ENCODE results near the gene DLG2. TPM values are rescaled to one million over a fixed set of nuclear protein-coding genes. Genes with fewer than 3 reads are reported as not detected.

The DLG2 gene
- total RNA-seq, 3 donors from 2014 or later = 4.3 to 12.3 (median 6.9) TPM

DNA sequence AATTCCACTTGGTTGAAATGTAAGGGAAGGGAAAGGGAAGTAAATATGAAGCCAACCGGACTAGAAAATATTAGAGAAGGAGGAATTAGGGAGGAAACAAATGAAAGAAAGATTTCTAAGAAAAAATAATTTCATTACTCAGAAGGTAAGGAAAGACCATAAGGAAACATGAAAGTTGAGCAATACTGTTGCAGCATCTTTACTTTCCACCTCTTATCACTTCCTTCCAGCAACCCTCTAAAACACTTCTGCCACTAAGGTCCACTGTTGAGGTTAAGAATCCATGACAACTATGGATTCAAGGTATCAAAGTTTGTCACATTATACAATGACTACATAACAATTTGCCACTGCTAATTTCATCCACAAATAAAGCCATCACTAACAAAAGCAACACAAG is 308.6 kb downstream of the DLG2 start:
- DNase-seq (ENCODE audit: low spot score in 2 of 2) = no peak
- Histone ChIP-seq H3K4me1 (no peaks in the 10 kb centered on the region), H3K27ac (no peak overlapping the region), H3K4me3 (no peak overlapping the region), H3K36me3 (no peaks in the 10 kb centered on the region), H3K27me3 (no peaks in the 10 kb centered on the region), H3K9me3 (no peaks in the 10 kb centered on the region)
- TF ChIP-seq POLR2AphosphoS5 (IDR thresholded peaks at IDR 0.05) (no peak), POLR2A (IDR thresholded peaks at IDR 0.05) (no peak), CTCF (IDR thresholded peaks at IDR 0.05) (no peak)
- intact Hi-C loops (cut with DNase I; ENCODE audit: low total_unique reads) = no loop called here

GRCh38 chr11:85316967-85317366 is 310.2 kb downstream of the DLG2 start:
- Histone ChIP-seq H3K9me3 (no peaks in the 10 kb centered on the region), H3K27ac (no peak overlapping the region), H3K27me3 (no peaks in the 10 kb centered on the region), H3K4me3 (no peak overlapping the region), H3K36me3 (no peaks in the 10 kb centered on the region), H3K4me1 (no peaks in the 10 kb centered on the region)
- DNase-seq (ENCODE audit: low spot score in 2 of 2) = no peak
- no peak for TF ChIP-seq POLR2AphosphoS5 (IDR thresholded peaks at IDR 0.05)
- TF ChIP-seq CTCF (IDR thresholded peaks at IDR 0.05) = no peak
- no peak for TF ChIP-seq POLR2A (IDR thresholded peaks at IDR 0.05)
- intact Hi-C loops (cut with DNase I; ENCODE audit: low total_unique reads) = no loop called here

DNA sequence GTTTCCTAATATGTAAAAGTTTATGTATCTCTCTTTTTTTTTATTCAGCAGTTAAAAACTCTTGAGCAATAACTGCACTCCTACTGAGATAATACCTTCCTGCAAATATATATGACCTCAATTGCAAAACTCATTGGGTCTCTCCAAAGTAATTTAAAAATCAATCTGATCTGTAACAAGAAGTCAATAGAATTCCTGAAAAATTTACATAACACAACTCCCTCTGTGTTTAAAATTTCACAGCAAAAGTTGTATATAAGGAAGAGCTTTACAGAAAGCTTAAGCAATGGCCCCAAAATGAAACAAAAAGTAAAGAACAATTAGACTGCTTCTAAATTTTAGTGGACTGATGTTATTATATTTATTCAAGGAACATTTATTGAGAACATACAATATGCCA is 313.4 kb downstream of the DLG2 start:
- no peaks in the 10 kb centered on the region for H3K9me3 ChIP-seq
- H3K27ac ChIP-seq = no peak overlapping the region
- H3K4me1 ChIP-seq = no peaks in the 10 kb centered on the region
- TF ChIP-seq POLR2AphosphoS5 (IDR thresholded peaks at IDR 0.05) = no peak
- no peak for TF ChIP-seq CTCF (IDR thresholded peaks at IDR 0.05)
- TF ChIP-seq POLR2A (IDR thresholded peaks at IDR 0.05) = no peak
- no peak overlapping the region for H3K4me3 ChIP-seq
- intact Hi-C loops (cut with DNase I; ENCODE audit: low total_unique reads) = no loop called here
- no peaks in the 10 kb centered on the region for H3K36me3 ChIP-seq
- DNase-seq (ENCODE audit: low spot score in 2 of 2) = no peak
- H3K27me3 ChIP-seq = no peaks in the 10 kb centered on the region

GRCh38 chr11:85310479-85310878 is 316.7 kb downstream of the DLG2 start:
- H3K4me1 ChIP-seq = no peaks in the 10 kb centered on the region
- H3K36me3 ChIP-seq = no peaks in the 10 kb centered on the region
- no peak overlapping the region for H3K4me3 ChIP-seq
- H3K9me3 ChIP-seq = no peaks in the 10 kb centered on the region
- no peaks in the 10 kb centered on the region for H3K27me3 ChIP-seq
- TF ChIP-seq CTCF (IDR thresholded peaks at IDR 0.05) (no peak), POLR2A (IDR thresholded peaks at IDR 0.05) (no peak), POLR2AphosphoS5 (IDR thresholded peaks at IDR 0.05) (no peak)
- intact Hi-C loops (cut with DNase I; ENCODE audit: low total_unique reads) = no loop called here
- no peak for DNase-seq (ENCODE audit: low spot score in 2 of 2)
- H3K27ac ChIP-seq = no peak overlapping the region

DNA sequence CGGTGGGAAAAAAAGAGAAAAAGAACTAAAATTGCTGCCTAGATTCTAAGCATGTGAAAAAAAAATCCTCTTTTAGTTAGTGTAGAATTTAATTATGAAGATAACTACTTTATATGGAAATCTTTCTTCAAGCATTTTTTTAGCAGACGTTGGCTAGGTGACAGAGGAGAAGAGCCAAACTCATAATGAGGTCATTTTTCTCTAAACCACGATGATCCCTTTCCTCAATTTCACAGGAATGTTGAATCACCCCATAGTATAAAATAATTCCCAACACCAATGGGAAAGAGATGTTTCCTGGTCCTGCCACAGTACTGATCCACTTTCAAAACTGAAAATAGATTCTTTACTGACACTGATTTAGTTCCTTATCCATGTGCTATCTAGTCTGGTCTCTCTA is 319.8 kb downstream of the DLG2 start:
- Histone ChIP-seq H3K36me3 (no peaks in the 10 kb centered on the region), H3K27me3 (no peaks in the 10 kb centered on the region), H3K4me3 (no peak overlapping the region), H3K9me3 (no peaks in the 10 kb centered on the region), H3K4me1 (no peaks in the 10 kb centered on the region), H3K27ac (no peak overlapping the region)
- intact Hi-C loops (cut with DNase I; ENCODE audit: low total_unique reads) = loop anchor here (5.0 kb wide), 1 partner anchor 480 kb away; no protein-coding TSS in a partner anchor
- TF ChIP-seq CTCF (IDR thresholded peaks at IDR 0.05) (no peak), POLR2AphosphoS5 (IDR thresholded peaks at IDR 0.05) (no peak), POLR2A (IDR thresholded peaks at IDR 0.05) (no peak)
- no peak for DNase-seq (ENCODE audit: low spot score in 2 of 2)
